ENCODE measurements around the gene PCDHGA3. TPM values are rescaled to one million over a fixed set of nuclear protein-coding genes. Genes with fewer than 3 reads are reported as not detected.
A peak's percentile ranks its signal among the peaks of the same experiment; 100 is the strongest.
"Not testable (repeated sequence)": the region's sequence is repeated elsewhere in the genome, so short reads cannot be mapped to it uniquely, and the experiment has no call there.

The PCDHGA3 gene
- polyA plus RNA-seq, 3 donors from 2014 or later, result 0.11 TPM; not detected in 2

- DNase-seq, H3K36me3 Mint-ChIP-seq, H3K27ac Mint-ChIP-seq, H3K4me3 Mint-ChIP-seq, H3K4me1 Mint-ChIP-seq: not testable (repeated sequence)
- Mint-ChIP-seq H3K9me3 (peaks cover 8 to 38% (median 26%) of the 10 kb centered on the region in 6 donors), H3K27me3 (ENCODE audit: low read depth in 3 of 3) (peaks cover 27 to 35% (median 33%) of the 10 kb centered on the region in 3 donors)
These were observed 32.0 kb downstream of the PCDHGA3 start for GRCh38 chr5:141375444-141376155.

GRCh38 chr5:141382469-141383294 lies 39.1 kb downstream of the PCDHGA3 start, which contains the start of gene PCDHGA7:
Gene PCDHGA7, plus strand, starts transcription at chr5:141382742. Its CDS starts 158 bp downstream, at chr5:141382900.
- H3K27me3 Mint-ChIP-seq (ENCODE audit: low read depth in 3 of 3), result peaks cover 20 to 34% (median 30%) of the 10 kb centered on the region in 3 donors
- peak in 1 of 3 donors; percentile 32 for DNase-seq
- H3K36me3 Mint-ChIP-seq, result peaks cover 0 to 5% (median 0%) of the 10 kb centered on the region in 3 donors
- H3K4me1 Mint-ChIP-seq, result peaks cover 0 to 5% of the 10 kb centered on the region in 2 donors
- no peak within 1 kb of the TSS for H3K27ac Mint-ChIP-seq
- peaks cover 6 to 54% (median 19%) of the 10 kb centered on the region in 6 donors for H3K9me3 Mint-ChIP-seq
- peak within 1 kb of the TSS; percentile 65 to 88 (median 77) for H3K4me3 Mint-ChIP-seq

GRCh38 chr5:141383345-141383744 lies 39.7 kb downstream of the PCDHGA3 start:
- Mint-ChIP-seq H3K27ac (no peak overlapping the region), H3K9me3 (peaks cover 6 to 56% (median 21%) of the 10 kb centered on the region in 6 donors), H3K4me1 (peaks cover 2 to 5% of the 10 kb centered on the region in 2 donors), H3K4me3 (peak overlapping the region in 3 of 5 donors; percentile 56 to 88 (median 77)), H3K27me3 (ENCODE audit: low read depth in 3 of 3) (peaks cover 20 to 34% (median 28%) of the 10 kb centered on the region in 3 donors), H3K36me3 (peaks cover 0 to 6% (median 2%) of the 10 kb centered on the region in 3 donors)
- DNase-seq, result no peak

- Mint-ChIP-seq H3K27me3 (ENCODE audit: low read depth in 3 of 3) (peaks cover 24 to 38% (median 30%) of the 10 kb centered on the region in 3 donors), H3K4me1 (peaks cover 5 to 7% of the 10 kb centered on the region in 2 donors), H3K27ac (no peak overlapping the region), H3K4me3 (no peak overlapping the region), H3K9me3 (peaks cover 7 to 59% (median 26%) of the 10 kb centered on the region in 6 donors), H3K36me3 (peaks cover 0 to 9% (median 4%) of the 10 kb centered on the region in 3 donors)
- DNase-seq, result no peak
These were observed 41.0 kb downstream of the PCDHGA3 start for GRCh38 chr5:141384471-141385267.

GRCh38 chr5:141387557-141388311 lies 44.1 kb downstream of the PCDHGA3 start, which contains the start of gene PCDHGB4:
Gene PCDHGB4, plus strand, starts transcription at chr5:141387698. Its CDS starts 187 bp downstream, at chr5:141387885.
- peaks cover 15 to 61% (median 28%) of the 10 kb centered on the region in 6 donors for H3K9me3 Mint-ChIP-seq
- not testable (repeated sequence) for H3K4me1 Mint-ChIP-seq
- DNase-seq, result peak in 1 of 3 donors; percentile 25

GRCh38 chr5:141388661-141389060 lies 45.0 kb downstream of the PCDHGA3 start:
- peaks cover 20 to 61% (median 27%) of the 10 kb centered on the region in 6 donors for H3K9me3 Mint-ChIP-seq
- H3K4me3 Mint-ChIP-seq, result peak overlapping the region in 2 of 5 donors; percentile 6 to 17
- peaks cover 5% of the 10 kb centered on the region in 2 donors for H3K4me1 Mint-ChIP-seq
- no peak for DNase-seq
- H3K36me3 Mint-ChIP-seq, result peaks cover 8 to 12% (median 8%) of the 10 kb centered on the region in 3 donors
- H3K27me3 Mint-ChIP-seq (ENCODE audit: low read depth in 3 of 3), result peaks cover 20 to 45% (median 32%) of the 10 kb centered on the region in 3 donors
- H3K27ac Mint-ChIP-seq, result no peak overlapping the region

More at GRCh38 chr5:141387557-141388311, 44.1 kb downstream of the PCDHGA3 start, which contains the start of gene PCDHGB4:
- H3K27ac Mint-ChIP-seq, result not testable (repeated sequence)
- H3K27me3 Mint-ChIP-seq (ENCODE audit: low read depth in 3 of 3), result peaks cover 19 to 45% (median 42%) of the 10 kb centered on the region in 3 donors
- H3K36me3 Mint-ChIP-seq, result peaks cover 8 to 12% (median 8%) of the 10 kb centered on the region in 3 donors
- peak within 1 kb of the TSS; percentile 9 to 61 (median 49) for H3K4me3 Mint-ChIP-seq

- Mint-ChIP-seq H3K27me3 (ENCODE audit: low read depth in 3 of 3) (peaks cover 25 to 48% (median 37%) of the 10 kb centered on the region in 3 donors), H3K4me1 (peaks cover 5% of the 10 kb centered on the region in 2 donors), H3K9me3 (peaks cover 15 to 61% (median 27%) of the 10 kb centered on the region in 6 donors), H3K27ac (peak overlapping the region in 1 of 6 donors; percentile 76), H3K36me3 (peaks cover 8 to 12% (median 8%) of the 10 kb centered on the region in 3 donors), H3K4me3 (no peak overlapping the region)
- DNase-seq, result no peak
These were observed 45.8 kb downstream of the PCDHGA3 start for GRCh38 chr5:141389153-141390042.

- Mint-ChIP-seq H3K27me3 (ENCODE audit: low read depth in 3 of 3) (peaks cover 26 to 61% (median 43%) of the 10 kb centered on the region in 3 donors), H3K36me3 (peaks cover 8 to 11% (median 8%) of the 10 kb centered on the region in 3 donors), H3K4me1 (peaks cover 5% of the 10 kb centered on the region in 2 donors), H3K4me3 (peak within 1 kb of the TSS in 4 of 5 donors; percentile 29 to 79 (median 60)), H3K9me3 (peaks cover 12 to 46% (median 22%) of the 10 kb centered on the region in 6 donors), H3K27ac (peak within 1 kb of the TSS in 1 of 6 donors; percentile 37)
- peak in 2 of 3 donors; percentile 10 to 39 for DNase-seq
These were observed 49.0 kb downstream of the PCDHGA3 start, which contains the start of gene PCDHGA8 for GRCh38 chr5:141392429-141393198. Gene PCDHGA8, plus strand, starts transcription at chr5:141392633. Its CDS starts 181 bp downstream, at chr5:141392814.

GRCh38 chr5:141393267-141393666 lies 49.6 kb downstream of the PCDHGA3 start:
- Mint-ChIP-seq H3K36me3 (peaks cover 7 to 11% (median 8%) of the 10 kb centered on the region in 3 donors), H3K27me3 (ENCODE audit: low read depth in 3 of 3) (peaks cover 26 to 60% (median 43%) of the 10 kb centered on the region in 3 donors), H3K27ac (no peak overlapping the region), H3K9me3 (peaks cover 11 to 44% (median 21%) of the 10 kb centered on the region in 6 donors), H3K4me1 (peaks cover 4 to 5% of the 10 kb centered on the region in 2 donors), H3K4me3 (no peak overlapping the region)
- no peak for DNase-seq

- not testable (repeated sequence) for H3K27ac Mint-ChIP-seq, DNase-seq, H3K4me3 Mint-ChIP-seq, H3K4me1 Mint-ChIP-seq, H3K36me3 Mint-ChIP-seq
- peaks cover 33 to 61% (median 52%) of the 10 kb centered on the region in 3 donors for H3K27me3 Mint-ChIP-seq (ENCODE audit: low read depth in 3 of 3)
- peaks cover 12 to 40% (median 18%) of the 10 kb centered on the region in 6 donors for H3K9me3 Mint-ChIP-seq
These were observed 51.0 kb downstream of the PCDHGA3 start for GRCh38 chr5:141394401-141395187.

Data from immature natural killer cell (primary cell).